Colonic mucosa (tissue), 4 donors: ENCODE data around the gene PEX5. TPM values are rescaled to one million over a fixed set of nuclear protein-coding genes. Genes with fewer than 3 reads are reported as not detected.

Experiments used
- DNase-seq: peaks from one replicate; pipeline ENCODE4 v3.0.0-alpha.2; 2020
- H3K27ac ChIP-seq: fragments of 200-600 bp; one replicate; pipeline ENCODE4 v1.8.0; 2021
- H3K27me3 ChIP-seq: fragments of 200-600 bp; one replicate; pipeline ENCODE4 v1.8.0; 2021
- H3K36me3 ChIP-seq: fragments of 200-600 bp; one replicate; pipeline ENCODE4 v1.8.0; 2021
- H3K4me1 ChIP-seq: fragments of 200-600 bp; one replicate; pipeline ENCODE4 v1.8.0; 2021; ENCODE audit warnings: mild to moderate bottlenecking
- H3K4me3 ChIP-seq: fragments of 200-600 bp; one replicate; pipeline ENCODE4 v1.8.0; 2021
- H3K9ac ChIP-seq, 2 donors: one replicate each; pipeline ENCODE4 v1.7.0; 2013; ENCODE audit warnings: control low read depth in 2 of 2, low read depth in 2 of 2, low read length in 2 of 2
- H3K9me3 ChIP-seq: fragments of 200-600 bp; one replicate; pipeline ENCODE4 v1.8.0; 2021
- intact Hi-C: fragments of 100-400 bp; cut with DNase I; formaldehyde crosslinking; loops from one replicate; pipeline ENCODE4 v1.14.1; 2022
- total RNA-seq, 2 donors: library from RNA; stranded (reverse); fragmentation: NEBNext Ultra II Directional in 1 of 2; extraction: Animal tissue kit (Norgen Biotek cat#: 25700) in 1 of 2; gene quantifications; one replicate each; pipeline ENCODE4 v1.2.1, GENCODE V29; 2021
- TF ChIP-seq, protein P1 (sequence below): fragments of 200-600 bp; IDR thresholded peaks from one replicate; pipeline ENCODE4 v1.8.0; 2022; ENCODE audit warnings: antibody characterized with exemption, mild to moderate bottlenecking
- donor health status: healthy.
- donor health status: DM: no; HTN: no; CAD: no.
- donor health status: DM: no; HTN: no; CAD: no.

Gene PEX5
- 10 to 100 TPM; 31.4 to 35.4 TPM for total RNA-seq

DNA sequence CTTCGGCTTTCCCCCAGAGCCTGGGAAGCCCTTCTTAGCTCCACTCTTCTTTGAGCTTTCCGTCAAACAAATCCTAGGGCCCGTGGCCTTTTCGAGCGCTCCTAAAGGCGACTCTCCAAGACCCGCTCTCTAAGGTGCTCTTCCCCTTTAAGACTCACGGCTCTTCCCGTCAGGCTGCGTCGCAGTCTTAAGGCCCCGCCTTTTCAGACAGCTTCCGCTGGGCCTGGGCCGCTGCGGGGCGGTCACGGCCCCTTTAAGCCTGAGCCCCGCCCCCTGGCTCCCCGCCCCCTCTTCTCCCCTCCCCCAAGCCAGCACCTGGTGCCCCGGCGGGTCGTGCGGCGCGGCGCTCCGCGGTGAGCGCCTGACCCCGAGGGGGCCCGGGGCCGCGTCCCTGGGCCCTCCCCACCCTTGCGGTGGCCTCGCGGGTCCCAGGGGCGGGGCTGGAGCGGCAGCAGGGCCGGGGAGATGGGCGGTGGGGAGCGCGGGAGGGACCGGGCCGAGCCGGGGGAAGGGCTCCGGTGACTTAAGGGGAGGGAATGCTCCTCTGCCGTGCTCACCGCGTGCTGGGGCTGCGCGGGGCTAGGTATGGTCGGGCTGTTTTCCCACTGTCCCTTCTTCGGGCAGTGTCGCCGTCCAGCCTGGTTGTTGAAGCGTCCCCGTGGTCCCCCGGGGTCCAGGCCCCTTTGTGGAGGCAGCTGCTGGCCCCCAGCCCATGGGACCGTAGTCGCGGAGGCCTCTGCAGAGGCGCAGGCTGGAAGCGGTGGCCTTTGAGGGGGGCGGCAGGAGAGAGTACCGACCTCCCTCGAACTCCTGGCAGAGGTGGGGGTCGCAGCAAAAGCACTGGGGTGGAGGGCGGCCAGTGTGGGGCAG is at the start of gene PEX5:
Gene PEX5, plus strand, starts transcription at position 289 of the 870 bp plus-strand sequence. CDS start 692 bp downstream, outside the sequence.
- H3K4me1 ChIP-seq: peaks cover 7% of the 10 kb centered on the region
- H3K36me3 ChIP-seq: no peaks in the 10 kb centered on the region
- no peaks in the 10 kb centered on the region for H3K9me3 ChIP-seq
- intact Hi-C loops: no loop called here
- H3K4me3 ChIP-seq: peak within 1 kb of the TSS; percentile 72
- peak within 1 kb of the TSS; percentile 82 to 91 for H3K9ac ChIP-seq
- H3K27me3 ChIP-seq: no peaks in the 10 kb centered on the region
- TF ChIP-seq, protein P1, sequence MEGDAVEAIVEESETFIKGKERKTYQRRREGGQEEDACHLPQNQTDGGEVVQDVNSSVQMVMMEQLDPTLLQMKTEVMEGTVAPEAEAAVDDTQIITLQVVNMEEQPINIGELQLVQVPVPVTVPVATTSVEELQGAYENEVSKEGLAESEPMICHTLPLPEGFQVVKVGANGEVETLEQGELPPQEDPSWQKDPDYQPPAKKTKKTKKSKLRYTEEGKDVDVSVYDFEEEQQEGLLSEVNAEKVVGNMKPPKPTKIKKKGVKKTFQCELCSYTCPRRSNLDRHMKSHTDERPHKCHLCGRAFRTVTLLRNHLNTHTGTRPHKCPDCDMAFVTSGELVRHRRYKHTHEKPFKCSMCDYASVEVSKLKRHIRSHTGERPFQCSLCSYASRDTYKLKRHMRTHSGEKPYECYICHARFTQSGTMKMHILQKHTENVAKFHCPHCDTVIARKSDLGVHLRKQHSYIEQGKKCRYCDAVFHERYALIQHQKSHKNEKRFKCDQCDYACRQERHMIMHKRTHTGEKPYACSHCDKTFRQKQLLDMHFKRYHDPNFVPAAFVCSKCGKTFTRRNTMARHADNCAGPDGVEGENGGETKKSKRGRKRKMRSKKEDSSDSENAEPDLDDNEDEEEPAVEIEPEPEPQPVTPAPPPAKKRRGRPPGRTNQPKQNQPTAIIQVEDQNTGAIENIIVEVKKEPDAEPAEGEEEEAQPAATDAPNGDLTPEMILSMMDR: no peak
- DNase-seq: peak; percentile 91
- H3K27ac ChIP-seq: peak within 1 kb of the TSS; percentile 24

DNA sequence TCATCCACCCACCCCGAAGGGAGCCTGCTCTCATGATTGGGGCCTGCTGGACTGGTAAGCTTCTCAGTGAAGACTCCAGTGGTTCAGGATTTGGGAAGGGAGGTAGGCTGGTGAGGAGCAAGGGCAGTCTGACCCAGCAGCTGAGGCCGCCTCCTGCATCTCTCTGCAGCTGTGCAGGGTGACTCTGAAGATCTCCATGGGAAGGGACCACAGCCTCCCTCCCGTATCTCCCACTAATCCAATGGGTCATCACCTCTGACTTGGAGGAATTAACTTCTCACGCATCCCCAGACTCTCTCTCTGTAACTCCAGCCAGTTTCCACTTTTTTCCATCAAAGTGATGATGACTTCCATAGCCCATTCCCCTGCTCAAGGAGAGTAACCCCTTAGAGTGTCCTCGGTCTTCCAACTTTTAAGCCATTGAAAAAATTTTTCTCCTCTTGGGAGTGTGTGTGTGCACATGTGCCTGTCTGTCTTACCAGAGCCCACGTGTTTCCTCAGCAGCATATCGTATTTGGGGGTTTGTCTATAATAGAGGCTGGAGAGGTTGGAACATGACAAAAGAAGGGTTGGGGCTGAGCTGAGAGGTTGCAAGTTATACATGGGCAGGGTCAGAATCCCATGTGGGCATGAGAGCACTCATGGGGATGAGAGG is 48.0 kb upstream of the PEX5 start:
- H3K36me3 ChIP-seq: no peaks in the 10 kb centered on the region
- H3K9ac ChIP-seq: no peak overlapping the region

DNA sequence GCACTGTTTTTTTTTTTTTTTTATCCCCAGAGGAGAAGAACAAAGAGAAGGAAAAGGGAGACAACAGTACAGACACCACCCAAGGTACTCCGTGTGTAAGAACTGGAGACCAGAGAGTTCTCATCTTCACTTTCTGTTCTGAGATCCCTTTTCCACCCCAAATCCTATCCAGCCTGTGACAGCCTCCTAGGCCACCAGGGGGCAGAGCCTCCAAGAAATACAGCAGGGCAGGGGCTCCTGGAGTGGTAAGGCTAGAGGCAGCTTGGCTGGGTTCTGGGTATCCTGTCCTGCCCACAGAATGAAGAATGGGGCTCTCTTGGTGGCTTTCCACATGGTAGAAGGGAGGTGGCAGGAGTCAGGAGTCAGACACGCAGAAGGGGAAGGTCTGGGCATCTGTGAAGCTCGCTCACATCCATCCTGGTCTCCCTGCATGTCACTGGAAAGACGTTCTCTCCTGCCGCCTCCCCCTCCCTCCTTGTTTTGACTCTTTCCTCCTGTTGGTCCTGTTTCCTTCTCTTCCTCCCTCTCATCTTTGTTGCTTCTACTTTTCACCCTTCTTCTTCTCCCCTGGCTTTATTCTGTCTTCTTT is 47.3 kb upstream of the PEX5 start:
- no peak overlapping the region for H3K9ac ChIP-seq
- no peak overlapping the region for H3K27ac ChIP-seq
- H3K4me3 ChIP-seq: no peak overlapping the region
- DNase-seq: peak; percentile 49
- TF ChIP-seq, protein P1: peak; percentile 49
- no peaks in the 10 kb centered on the region for H3K4me1 ChIP-seq
- no peaks in the 10 kb centered on the region for H3K27me3 ChIP-seq
- H3K36me3 ChIP-seq: no peaks in the 10 kb centered on the region
- intact Hi-C loops: loop anchor here (5.0 kb wide), 1 partner anchor 495 kb away; no protein-coding TSS in a partner anchor
- no peaks in the 10 kb centered on the region for H3K9me3 ChIP-seq

More for the DNA sequence above, 48.0 kb upstream of the PEX5 start:
- no peaks in the 10 kb centered on the region for H3K4me1 ChIP-seq
- DNase-seq: no peak
- no peak overlapping the region for H3K27ac ChIP-seq
- intact Hi-C loops: loop anchor here (5.0 kb wide), 1 partner anchor 496 kb away; no protein-coding TSS in a partner anchor
- no peaks in the 10 kb centered on the region for H3K9me3 ChIP-seq
- H3K4me3 ChIP-seq: no peak overlapping the region
- TF ChIP-seq, protein P1: no peak
- H3K27me3 ChIP-seq: no peaks in the 10 kb centered on the region

DNA sequence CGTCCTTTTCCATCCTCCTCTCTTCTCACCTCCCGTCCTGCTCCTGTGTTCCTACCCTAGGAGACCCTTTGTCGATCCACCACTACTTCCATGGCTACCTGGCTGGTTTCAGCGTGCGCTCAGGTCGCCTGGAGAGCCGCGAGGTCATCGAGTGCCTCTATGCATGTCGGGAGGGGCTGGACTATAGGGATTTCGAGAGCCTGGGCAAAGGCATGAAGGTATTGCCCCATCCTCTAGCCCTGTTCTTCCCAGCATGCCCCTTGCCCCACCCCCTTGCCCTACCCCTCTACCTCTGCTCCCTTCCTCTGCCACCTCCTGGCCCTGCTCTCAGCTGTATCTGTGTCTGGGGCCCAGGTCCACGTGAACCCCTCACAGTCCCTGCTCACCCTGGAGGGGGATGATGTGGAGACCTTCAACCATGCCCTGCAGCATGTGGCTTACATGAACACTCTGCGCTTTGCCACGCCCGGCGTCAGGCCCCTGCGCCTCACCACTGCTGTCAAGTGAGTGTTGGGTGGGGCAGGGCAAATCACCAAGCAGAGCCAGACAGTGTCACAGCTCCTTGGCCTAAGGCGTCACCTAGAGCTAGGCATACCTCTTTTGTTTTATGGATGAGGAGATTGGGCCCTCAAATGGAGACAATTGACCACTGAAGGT is 46.5 kb upstream of the PEX5 start:
- peak overlapping the region in 1 of 2 donors; percentile 7 for H3K9ac ChIP-seq
- no peak overlapping the region for H3K4me3 ChIP-seq
- DNase-seq: no peak
- TF ChIP-seq, protein P1: no peak
- no peaks in the 10 kb centered on the region for H3K27me3 ChIP-seq
- H3K9me3 ChIP-seq: no peaks in the 10 kb centered on the region
- intact Hi-C loops: loop anchor here (5.0 kb wide), 1 partner anchor 494 kb away; no protein-coding TSS in a partner anchor
- H3K27ac ChIP-seq: no peak overlapping the region
- H3K36me3 ChIP-seq: no peaks in the 10 kb centered on the region
- H3K4me1 ChIP-seq: no peaks in the 10 kb centered on the region

DNA sequence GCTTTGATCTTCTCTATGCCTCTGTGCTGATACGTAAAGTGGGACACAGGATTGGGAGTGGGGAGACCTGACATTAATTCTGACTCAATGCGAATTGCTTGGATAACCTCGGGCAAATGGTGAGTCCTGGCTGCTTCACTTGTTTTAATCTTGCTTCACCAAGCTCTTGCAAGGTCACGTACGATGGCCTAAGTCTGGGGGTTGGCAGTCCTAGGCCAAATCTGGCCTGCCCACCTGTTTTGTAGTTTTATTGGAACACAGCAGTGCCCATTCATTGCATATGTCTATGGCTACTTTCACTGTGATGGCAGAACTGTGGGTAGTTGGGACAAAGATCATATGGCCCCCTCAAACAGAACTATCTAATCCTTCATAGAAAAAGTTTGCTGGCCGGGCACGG is 45.9 kb upstream of the PEX5 start:
- H3K27me3 ChIP-seq: no peaks in the 10 kb centered on the region
- TF ChIP-seq, protein P1: no peak
- no peak overlapping the region for H3K4me3 ChIP-seq
- no peak overlapping the region for H3K27ac ChIP-seq
- no peaks in the 10 kb centered on the region for H3K4me1 ChIP-seq
- DNase-seq: no peak
- no peak overlapping the region for H3K9ac ChIP-seq
- no peaks in the 10 kb centered on the region for H3K36me3 ChIP-seq
- H3K9me3 ChIP-seq: no peaks in the 10 kb centered on the region
- intact Hi-C loops: loop anchor here (5.0 kb wide), 1 partner anchor 494 kb away; no protein-coding TSS in a partner anchor
